CD4-positive, alpha-beta T cell (primary cell): ENCODE data around the gene RIC8B. TPM values are rescaled to one million over a fixed set of nuclear protein-coding genes. Genes with fewer than 3 reads are reported as not detected.

ENCODE experiments used
- ATAC-seq: fragments of 200-7000 bp; cut with Tn5 transposase; one replicate; pipeline ENCODE4 v1.10.0; 2022; ENCODE audit warnings: mild to moderate bottlenecking; ENCODE audit not compliant: poor library complexity
- CTCF ChIA-PET: fragments of 350-600 bp; sonication (Branson Sonifier 250); formaldehyde crosslinking; loops from one replicate; lab custom pipeline; 2021; ENCODE audit warnings: antibody characterized with exemption, inconsistent platforms; lab: Charles Lee
- POLR2A ChIA-PET: fragments of 350-600 bp; sonication (Branson Sonifier 250); formaldehyde crosslinking; loops from one replicate; lab custom pipeline; 2021; ENCODE audit warnings: antibody characterized with exemption, inconsistent platforms; lab: Charles Lee
- DNase-seq, 14 experiments: peaks; one replicate each; pipeline ENCODE4 v3.0.0-alpha.2; 2013 to 2020; ENCODE audit warnings: mixed read lengths in 2 of 14
- H3K27ac ChIP-seq, 2 donors: one replicate each; pipeline versions ENCODE4 v1.5.1 to v1.7.0; 2013; ENCODE audit warnings: low read length in 2 of 2, low read depth in 1 of 2, mild to moderate bottlenecking in 1 of 2
- H3K27me3 ChIP-seq, 2 experiments: 1 replicate in 1 of 2; 2 replicates in 1 of 2; pipeline versions ENCODE4 v1.6.1 to v1.7.0; 2013; ENCODE audit warnings: low read length in 2 of 2, control low read depth in 1 of 2, mild to moderate bottlenecking in 1 of 2, moderate library complexity in 1 of 2; ENCODE audit not compliant: insufficient read depth in 2 of 2, control insufficient read depth in 1 of 2
- H3K36me3 ChIP-seq: one replicate; pipeline ENCODE4 v1.6.1; 2013; ENCODE audit warnings: low read length, control low read depth; ENCODE audit not compliant: insufficient read depth
- H3K4me1 ChIP-seq: one replicate; pipeline ENCODE4 v1.6.1; 2013; ENCODE audit warnings: low read length, control low read depth; ENCODE audit not compliant: insufficient read depth
- H3K4me3 ChIP-seq: one replicate; pipeline ENCODE4 v1.5.1; 2013; ENCODE audit warnings: mild to moderate bottlenecking, low read length, moderate library complexity
- H3K9me3 ChIP-seq, 2 experiments: 1 replicate in 1 of 2; 2 replicates in 1 of 2; pipeline versions ENCODE4 v1.6.1 to v1.7.0; 2013; ENCODE audit warnings: low read length in 2 of 2, mild to moderate bottlenecking in 2 of 2, control low read depth in 1 of 2, moderate library complexity in 1 of 2; ENCODE audit not compliant: control insufficient read depth in 1 of 2, insufficient read depth in 1 of 2
- H3K27ac Mint-ChIP-seq: one replicate; pipeline ENCODE4 v1.8.0; 2020; ENCODE audit warnings: mixed read lengths
- H3K27me3 Mint-ChIP-seq: one replicate; pipeline ENCODE4 v1.8.0; 2021; ENCODE audit warnings: mixed read lengths
- H3K36me3 Mint-ChIP-seq: one replicate; pipeline ENCODE4 v1.8.0; 2021; ENCODE audit warnings: low read depth, mixed read lengths
- H3K4me1 Mint-ChIP-seq: one replicate; pipeline ENCODE4 v1.8.0; 2021; ENCODE audit warnings: low read depth, mixed read lengths
- H3K4me3 Mint-ChIP-seq: one replicate; pipeline ENCODE4 v1.8.0; 2020; ENCODE audit warnings: mild to moderate bottlenecking, mixed read lengths
- H3K9me3 Mint-ChIP-seq: one replicate; pipeline ENCODE4 v1.8.0; 2020; ENCODE audit warnings: mixed read lengths
- CTCF ChIP-seq: fragments of 200-600 bp; IDR thresholded peaks from one replicate; pipeline ENCODE4 v1.8.0; 2022; ENCODE audit warnings: antibody characterized with exemption, mild to moderate bottlenecking
- intact Hi-C, 2 experiments: fragments of 100-400 bp; cut with DNase I in 1 of 2; cut with micrococcal nuclease in 1 of 2; formaldehyde crosslinking; loops; one replicate each; pipeline versions ENCODE4 v1.15.1 to v1.9.0; 2023 to 2025; cut with DNase I, micrococcal nuclease
- total RNA-seq, 174 experiments: library from RNA in 2 of 174; stranded (reverse) in 2 of 174; gene quantifications; one replicate each; pipeline ENCODE4 v1.2.3 and lab custom pipeline; 2021 to 2026

The RIC8B gene
- total RNA-seq, 2 experiments from 2014 or later: 5.5 to 9.0 TPM

DNA sequence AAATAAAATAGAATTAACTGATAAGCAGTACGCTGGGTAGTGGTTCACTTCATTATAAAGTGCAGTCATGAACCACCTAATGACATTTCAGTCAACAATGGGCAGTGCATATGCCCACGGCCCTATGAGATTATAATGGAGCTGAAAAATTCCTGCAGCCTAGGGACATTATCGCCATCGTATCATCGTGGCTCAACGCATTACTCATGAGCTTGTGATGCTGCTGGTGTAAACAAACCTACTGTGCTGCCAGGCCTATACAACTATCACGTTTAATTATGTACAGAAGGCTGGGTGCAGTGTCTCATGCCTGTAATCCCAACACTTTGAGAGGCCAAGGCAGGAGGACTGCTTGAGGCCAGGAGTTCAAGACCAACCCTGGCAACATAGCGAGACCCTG, 119.0 kb downstream of the RIC8B start:
- Histone ChIP-seq H3K9me3 (no peaks in the 10 kb centered on the region), H3K27me3 (no peaks in the 10 kb centered on the region), H3K4me3 (no peak overlapping the region), H3K4me1 (no peaks in the 10 kb centered on the region), H3K36me3 (peaks cover under 1% of the 10 kb centered on the region), H3K27ac (no peak overlapping the region)
- intact Hi-C loops: loop anchor here in 1 of 2 experiments (2.0 kb wide), 1 partner anchor 19 kb away; no protein-coding TSS in a partner anchor
- POLR2A ChIA-PET: no interaction called here
- no peak for DNase-seq
- H3K36me3 Mint-ChIP-seq: no peaks in the 10 kb centered on the region
- ATAC-seq: no peak
- peaks cover 8% of the 10 kb centered on the region for H3K4me1 Mint-ChIP-seq
- no peaks in the 10 kb centered on the region for H3K27me3 Mint-ChIP-seq
- no peak overlapping the region for H3K4me3 Mint-ChIP-seq
- peaks cover 2% of the 10 kb centered on the region for H3K9me3 Mint-ChIP-seq
- no peak for TF ChIP-seq CTCF
- H3K27ac Mint-ChIP-seq: no peak overlapping the region
- CTCF ChIA-PET: no interaction called here

GRCh38 chr12:106894774-106895173, 120.3 kb downstream of the RIC8B start:
- Histone ChIP-seq H3K4me1 (no peaks in the 10 kb centered on the region), H3K27me3 (no peaks in the 10 kb centered on the region), H3K27ac (no peak overlapping the region), H3K36me3 (no peaks in the 10 kb centered on the region), H3K4me3 (no peak overlapping the region), H3K9me3 (no peaks in the 10 kb centered on the region)
- no peak for DNase-seq
- CTCF ChIA-PET: interaction anchor here (0.5 to 1.2 kb wide), 3 partner anchors 10 to 230 kb away, joined by 3 to 5 read pairs (median 3); no protein-coding TSS in a partner anchor
- no peaks in the 10 kb centered on the region for H3K36me3 Mint-ChIP-seq
- intact Hi-C loops: no loop called here
- POLR2A ChIA-PET: interaction anchor here (0.8 kb wide), 1 partner anchor 13 kb away, joined by 3 read pairs; no protein-coding TSS in a partner anchor
- no peak for ATAC-seq
- peaks cover 8% of the 10 kb centered on the region for H3K4me1 Mint-ChIP-seq
- H3K9me3 Mint-ChIP-seq: peaks cover 2% of the 10 kb centered on the region
- no peaks in the 10 kb centered on the region for H3K27me3 Mint-ChIP-seq
- TF ChIP-seq CTCF: no peak
- H3K27ac Mint-ChIP-seq: no peak overlapping the region
- no peak overlapping the region for H3K4me3 Mint-ChIP-seq

- Histone ChIP-seq H3K4me1 (no peaks in the 10 kb centered on the region), H3K36me3 (no peaks in the 10 kb centered on the region), H3K9me3 (no peaks in the 10 kb centered on the region), H3K27me3 (no peaks in the 10 kb centered on the region), H3K27ac (no peak overlapping the region), H3K4me3 (no peak overlapping the region)
- ChIA-PET CTCF (no interaction called here), POLR2A (no interaction called here)
- Mint-ChIP-seq H3K27ac (no peak overlapping the region), H3K9me3 (peaks cover 2% of the 10 kb centered on the region), H3K4me1 (peaks cover 8% of the 10 kb centered on the region), H3K4me3 (no peak overlapping the region), H3K36me3 (no peaks in the 10 kb centered on the region), H3K27me3 (peaks cover 10% of the 10 kb centered on the region)
- ATAC-seq (no peak), DNase-seq (no peak)
- no peak for TF ChIP-seq CTCF
- intact Hi-C loops: no loop called here
Measured at GRCh38 chr12:106896603-106897002, 122.1 kb downstream of the RIC8B start.
